ENCODE results near the gene MTURN.

DNA sequence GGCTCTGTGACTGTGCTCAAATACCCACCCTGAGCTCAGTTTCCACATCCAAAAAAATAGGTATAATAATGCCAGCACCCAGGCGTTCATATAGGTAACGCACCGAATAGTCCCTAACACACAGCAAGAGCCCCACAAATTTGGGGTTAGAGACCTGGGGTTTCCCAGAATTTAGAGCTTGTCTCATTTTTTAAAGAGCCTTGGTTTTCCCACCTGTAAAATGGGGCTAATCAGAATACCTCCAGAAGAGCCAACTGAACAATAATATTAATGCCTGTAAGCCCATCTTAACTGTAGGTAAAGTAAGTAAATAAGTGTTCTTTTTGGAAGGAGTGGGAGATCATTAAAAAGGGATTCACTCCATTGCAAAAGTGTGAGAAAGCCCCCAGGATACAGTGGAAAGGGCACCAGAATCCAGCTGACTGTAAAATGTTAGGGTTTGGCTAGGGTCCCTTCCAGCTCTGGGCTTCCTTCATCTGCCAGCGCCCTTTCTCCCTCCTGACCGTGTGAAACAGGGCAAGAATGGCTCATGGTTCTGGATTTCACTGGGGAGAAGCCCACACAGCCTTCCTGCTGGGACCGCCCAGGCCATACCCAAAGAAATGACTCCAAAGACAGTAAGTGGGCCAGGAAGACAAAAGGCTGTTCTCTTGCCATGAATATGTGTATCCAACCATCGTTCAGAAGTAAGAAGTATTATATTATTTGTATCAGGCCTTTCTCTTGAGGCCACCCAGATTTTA lies 2.1 kb downstream of the MTURN start:
- TF ChIP-seq, protein P1, sequence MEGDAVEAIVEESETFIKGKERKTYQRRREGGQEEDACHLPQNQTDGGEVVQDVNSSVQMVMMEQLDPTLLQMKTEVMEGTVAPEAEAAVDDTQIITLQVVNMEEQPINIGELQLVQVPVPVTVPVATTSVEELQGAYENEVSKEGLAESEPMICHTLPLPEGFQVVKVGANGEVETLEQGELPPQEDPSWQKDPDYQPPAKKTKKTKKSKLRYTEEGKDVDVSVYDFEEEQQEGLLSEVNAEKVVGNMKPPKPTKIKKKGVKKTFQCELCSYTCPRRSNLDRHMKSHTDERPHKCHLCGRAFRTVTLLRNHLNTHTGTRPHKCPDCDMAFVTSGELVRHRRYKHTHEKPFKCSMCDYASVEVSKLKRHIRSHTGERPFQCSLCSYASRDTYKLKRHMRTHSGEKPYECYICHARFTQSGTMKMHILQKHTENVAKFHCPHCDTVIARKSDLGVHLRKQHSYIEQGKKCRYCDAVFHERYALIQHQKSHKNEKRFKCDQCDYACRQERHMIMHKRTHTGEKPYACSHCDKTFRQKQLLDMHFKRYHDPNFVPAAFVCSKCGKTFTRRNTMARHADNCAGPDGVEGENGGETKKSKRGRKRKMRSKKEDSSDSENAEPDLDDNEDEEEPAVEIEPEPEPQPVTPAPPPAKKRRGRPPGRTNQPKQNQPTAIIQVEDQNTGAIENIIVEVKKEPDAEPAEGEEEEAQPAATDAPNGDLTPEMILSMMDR (IDR thresholded peaks at IDR 0.05; ENCODE audit: low read length), result no peak
- TF ChIP-seq EZH2phosphoT487 (IDR thresholded peaks at IDR 0.05; ENCODE audit: low read length), result no peak

Data from MM.1S (cell line).